ENCODE results near the gene SCD5. TPM values are rescaled to one million over a fixed set of nuclear protein-coding genes. Genes with fewer than 3 reads are reported as not detected.

SCD5 gene
- total and polyA plus RNA-seq, 9 donors, result 7.0 to 16.5 (median 13.1) TPM

DNA sequence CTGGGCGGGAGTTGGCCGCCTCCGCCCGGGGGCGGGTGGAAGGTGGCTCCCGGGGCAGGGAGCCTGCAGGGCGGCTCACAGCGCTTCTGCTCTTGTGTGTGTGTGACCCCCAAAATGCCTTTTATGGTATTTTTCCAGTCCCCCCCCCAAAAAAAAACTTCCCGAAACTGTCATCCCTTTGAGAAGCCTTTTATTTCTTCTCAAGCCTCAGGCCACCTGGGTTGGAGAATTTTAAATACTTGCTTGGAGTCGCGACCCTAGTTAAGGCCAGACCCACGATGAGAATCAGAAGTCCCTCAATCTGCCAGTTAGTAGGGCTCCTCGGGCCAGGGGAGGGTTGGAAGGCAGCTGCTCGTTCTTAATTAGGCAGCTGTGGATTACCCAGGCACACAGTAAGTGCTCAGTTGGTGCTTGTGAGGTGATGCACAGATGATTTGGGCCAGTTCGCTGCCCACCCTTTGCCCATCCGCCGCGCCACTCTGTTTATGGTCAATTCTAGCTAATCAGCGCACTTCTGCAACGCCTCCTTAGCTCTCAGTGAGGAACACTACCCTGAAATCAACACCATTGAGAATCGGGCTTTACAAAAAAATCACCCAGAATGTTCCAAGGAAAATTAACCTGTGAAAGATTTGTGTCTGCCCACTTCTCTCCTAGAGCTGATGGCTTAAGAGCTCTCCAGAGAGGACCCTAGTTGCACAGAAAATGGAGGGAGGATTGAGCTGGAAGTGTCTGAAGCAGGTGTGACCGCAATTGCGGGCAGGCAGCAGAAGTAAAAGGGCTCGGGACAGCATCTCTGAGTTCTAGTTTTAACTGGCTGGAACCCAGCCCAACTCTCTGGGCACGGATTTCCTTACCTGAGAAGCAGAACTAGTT lies 648 bp upstream of the SCD5 start:
- DNase-seq, result no peak
- Histone ChIP-seq H3K9me3 (replicated peaks; ENCODE audit: control insufficient read depth, low read depth, low read length) (no peaks in the 10 kb centered on the region), H3K36me3 (ENCODE audit: control insufficient read depth, insufficient read depth, low read length) (no peaks in the 10 kb centered on the region), H3K4me1 (ENCODE audit: control insufficient read depth, insufficient read depth, low read length) (peaks cover 20% of the 10 kb centered on the region), H3K27me3 (ENCODE audit: control insufficient read depth, insufficient read depth, low read length) (peaks cover 17% of the 10 kb centered on the region), H3K27ac (ENCODE audit: low read length) (no peak overlapping the region), H3K4me3 (ENCODE audit: low read length) (peak overlapping the region; percentile 69)
- 3% methylated on average over 19 of the region's 25 CpGs for WGBS (ENCODE audit: insufficient coverage)

DNA sequence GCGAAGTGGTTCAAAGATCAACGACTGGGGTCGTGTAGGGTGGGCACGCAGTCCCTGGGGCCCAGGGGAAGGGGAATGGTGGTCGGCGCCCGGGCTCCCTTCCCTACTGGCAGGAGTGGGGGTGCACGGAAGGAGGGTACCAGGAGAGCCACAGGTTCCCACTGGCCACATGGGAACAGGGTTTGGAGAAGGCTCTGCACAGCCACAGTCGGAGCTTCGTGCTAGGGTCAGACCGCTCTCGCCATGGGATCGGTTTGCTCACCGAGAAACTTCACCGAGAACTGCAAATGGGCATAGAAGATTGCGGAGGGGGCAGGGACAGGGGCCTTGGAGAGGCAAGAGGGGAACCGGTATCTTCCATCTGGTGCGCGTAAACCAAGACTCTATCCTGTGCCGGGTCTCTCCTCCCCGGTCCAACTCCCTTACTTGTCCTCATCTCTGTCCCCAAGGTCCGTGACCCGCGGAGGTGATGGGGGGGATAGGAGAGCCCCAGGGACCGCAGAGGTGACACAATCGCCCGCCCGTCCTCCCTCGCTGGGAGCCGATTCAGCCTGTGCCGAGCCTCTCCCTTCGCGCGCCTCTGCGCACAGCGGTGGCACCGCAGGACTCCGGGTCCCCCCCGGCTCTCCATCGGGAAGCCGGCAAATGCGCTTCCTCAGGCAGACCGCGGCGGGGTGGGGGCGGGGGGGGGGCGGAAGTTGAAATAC lies 1.0 kb downstream of the SCD5 start:
- no peak overlapping the region for H3K27ac ChIP-seq (ENCODE audit: low read length)
- WGBS (ENCODE audit: insufficient coverage), result 4% methylated on average over 37 of the region's 47 CpGs
- peak overlapping the region; percentile 69 for H3K4me3 ChIP-seq (ENCODE audit: low read length)
- peaks cover 20% of the 10 kb centered on the region for H3K4me1 ChIP-seq (ENCODE audit: control insufficient read depth, insufficient read depth, low read length)
- no peaks in the 10 kb centered on the region for H3K9me3 ChIP-seq (replicated peaks; ENCODE audit: control insufficient read depth, low read depth, low read length)
- no peaks in the 10 kb centered on the region for H3K36me3 ChIP-seq (ENCODE audit: control insufficient read depth, insufficient read depth, low read length)
- DNase-seq, result peak; percentile 47
- peaks cover 17% of the 10 kb centered on the region for H3K27me3 ChIP-seq (ENCODE audit: control insufficient read depth, insufficient read depth, low read length)

DNA sequence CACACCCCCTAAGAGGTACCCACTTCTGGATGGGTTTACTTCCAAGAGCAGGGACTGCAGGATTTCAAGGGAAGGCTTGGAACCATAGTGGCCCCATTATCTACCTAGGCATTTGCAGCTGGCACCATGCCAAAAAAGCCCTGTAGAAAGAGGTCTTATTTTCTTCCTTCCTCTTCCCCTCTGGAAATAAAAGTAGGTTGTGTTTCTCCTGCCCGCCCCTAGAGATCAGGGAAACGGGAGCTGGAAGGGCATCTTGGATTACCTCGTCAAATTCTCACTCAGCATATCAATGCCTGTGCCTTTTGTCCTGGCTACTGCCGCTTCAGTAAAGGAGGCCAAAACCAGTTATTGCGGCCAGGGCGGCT lies 1.6 kb downstream of the SCD5 start:
- 21% methylated on average over 5 of the region's 6 CpGs for WGBS (ENCODE audit: insufficient coverage)
- Histone ChIP-seq H3K27me3 (ENCODE audit: control insufficient read depth, insufficient read depth, low read length) (peaks cover 17% of the 10 kb centered on the region), H3K4me1 (ENCODE audit: control insufficient read depth, insufficient read depth, low read length) (peaks cover 20% of the 10 kb centered on the region), H3K9me3 (replicated peaks; ENCODE audit: control insufficient read depth, low read depth, low read length) (no peaks in the 10 kb centered on the region), H3K4me3 (ENCODE audit: low read length) (peak overlapping the region; percentile 69), H3K36me3 (ENCODE audit: control insufficient read depth, insufficient read depth, low read length) (no peaks in the 10 kb centered on the region), H3K27ac (ENCODE audit: low read length) (no peak overlapping the region)
- no peak for DNase-seq

DNA sequence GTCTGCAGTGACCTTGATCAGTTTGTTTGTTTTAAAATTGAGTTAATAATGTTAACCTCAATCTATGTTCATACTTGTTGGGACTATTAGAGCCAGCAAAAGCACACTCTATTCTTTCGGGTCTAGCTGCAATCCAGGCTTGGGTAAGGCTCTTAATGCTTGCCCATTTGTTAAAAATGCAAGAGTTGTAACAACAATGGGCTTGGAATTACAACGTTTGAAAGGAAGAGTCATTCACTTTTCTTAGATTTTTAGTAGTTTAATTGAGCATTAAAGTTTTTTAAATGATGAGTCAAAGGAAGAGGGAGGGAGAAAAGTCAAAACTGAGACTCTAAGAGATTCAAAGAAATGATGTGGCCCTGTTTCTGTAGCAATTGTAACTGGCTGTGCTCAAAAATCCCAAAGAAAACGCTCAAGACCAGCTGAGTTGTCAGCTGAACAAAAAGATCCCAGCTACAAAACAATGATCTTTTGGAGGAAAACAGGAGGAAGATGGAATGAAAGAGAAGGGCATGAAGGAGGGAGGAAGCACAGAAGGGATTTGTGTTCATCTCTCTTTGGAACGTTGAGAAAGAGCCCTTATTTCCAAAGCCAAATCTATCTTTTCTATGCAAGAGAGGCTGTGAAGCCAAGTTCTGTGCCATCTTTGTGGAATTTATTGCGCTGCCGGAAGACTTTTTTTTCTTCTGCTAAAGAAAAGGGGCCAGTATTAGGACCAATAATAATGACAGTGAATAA lies 5.5 kb downstream of the SCD5 start:
- Histone ChIP-seq H3K9me3 (replicated peaks; ENCODE audit: control insufficient read depth, low read depth, low read length) (no peaks in the 10 kb centered on the region), H3K27me3 (ENCODE audit: control insufficient read depth, insufficient read depth, low read length) (peaks cover 9% of the 10 kb centered on the region), H3K4me1 (ENCODE audit: control insufficient read depth, insufficient read depth, low read length) (peaks cover 14% of the 10 kb centered on the region), H3K4me3 (ENCODE audit: low read length) (no peak overlapping the region), H3K27ac (ENCODE audit: low read length) (no peak overlapping the region), H3K36me3 (ENCODE audit: control insufficient read depth, insufficient read depth, low read length) (no peaks in the 10 kb centered on the region)
- DNase-seq, result no peak
- WGBS (ENCODE audit: insufficient coverage), result 100% methylated on average over 1 of the region's 6 CpGs

DNA sequence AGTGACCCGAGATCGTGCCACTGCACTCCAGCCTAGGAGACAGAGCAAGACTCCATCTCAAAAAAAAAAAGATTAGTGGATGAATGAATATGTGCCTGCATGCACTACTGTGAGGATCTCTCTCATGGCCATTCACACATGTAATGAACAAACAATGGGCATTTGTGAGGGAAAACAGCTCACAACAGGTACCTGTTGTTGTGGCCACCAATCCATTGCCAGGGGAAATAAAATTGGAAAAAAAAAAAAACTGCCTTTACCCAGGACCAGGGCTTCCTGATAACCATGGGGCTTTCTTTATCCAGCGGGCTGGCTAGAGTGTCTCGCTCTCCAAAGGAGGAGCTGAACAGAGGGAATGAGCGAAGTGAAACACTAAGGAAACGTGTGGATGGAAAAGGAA lies 7.4 kb downstream of the SCD5 start:
- H3K4me1 ChIP-seq (ENCODE audit: control insufficient read depth, insufficient read depth, low read length), result peaks cover 3% of the 10 kb centered on the region
- H3K4me3 ChIP-seq (ENCODE audit: low read length), result no peak overlapping the region
- H3K9me3 ChIP-seq (replicated peaks; ENCODE audit: control insufficient read depth, low read depth, low read length), result no peaks in the 10 kb centered on the region
- H3K27ac ChIP-seq (ENCODE audit: low read length), result no peak overlapping the region
- 86% methylated on average over 5 of the region's 6 CpGs for WGBS (ENCODE audit: insufficient coverage)
- no peaks in the 10 kb centered on the region for H3K27me3 ChIP-seq (ENCODE audit: control insufficient read depth, insufficient read depth, low read length)
- DNase-seq, result no peak
- no peaks in the 10 kb centered on the region for H3K36me3 ChIP-seq (ENCODE audit: control insufficient read depth, insufficient read depth, low read length)

DNA sequence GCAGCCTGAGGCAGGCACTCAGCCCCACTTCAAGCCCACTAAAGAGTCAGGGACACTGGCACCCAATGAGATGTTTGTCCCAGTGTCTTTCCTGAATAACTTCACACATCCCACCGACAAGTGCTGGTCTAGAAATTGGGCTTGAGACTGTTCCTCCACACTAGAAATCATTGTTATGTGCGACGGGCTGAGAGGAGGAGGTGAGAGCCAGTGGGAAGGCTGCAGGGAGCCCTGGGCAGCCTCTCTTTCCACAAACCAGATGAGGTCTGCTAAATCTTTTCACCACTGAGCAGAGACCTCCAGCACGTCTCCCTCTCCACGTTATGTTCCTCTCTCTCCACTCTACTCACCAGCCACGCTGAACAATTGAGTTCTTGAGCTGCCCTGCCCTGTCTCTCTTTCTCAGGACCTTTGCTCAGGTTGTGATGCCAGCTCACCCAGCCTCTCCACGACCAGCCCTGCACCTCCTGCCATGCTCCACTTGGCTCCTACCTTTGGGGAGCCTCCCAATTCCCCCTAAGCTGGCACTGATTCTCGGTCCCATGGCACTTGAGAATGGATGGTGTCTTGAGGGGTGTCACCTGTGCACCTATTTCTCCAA lies 8.4 kb downstream of the SCD5 start:
- Histone ChIP-seq H3K4me3 (ENCODE audit: low read length) (no peak overlapping the region), H3K9me3 (replicated peaks; ENCODE audit: control insufficient read depth, low read depth, low read length) (no peaks in the 10 kb centered on the region), H3K27ac (ENCODE audit: low read length) (no peak overlapping the region), H3K4me1 (ENCODE audit: control insufficient read depth, insufficient read depth, low read length) (peaks cover 4% of the 10 kb centered on the region), H3K27me3 (ENCODE audit: control insufficient read depth, insufficient read depth, low read length) (no peaks in the 10 kb centered on the region), H3K36me3 (ENCODE audit: control insufficient read depth, insufficient read depth, low read length) (no peaks in the 10 kb centered on the region)
- 57% methylated on average over 4 of the region's 8 CpGs for WGBS (ENCODE audit: insufficient coverage)
- DNase-seq, result no peak

DNA sequence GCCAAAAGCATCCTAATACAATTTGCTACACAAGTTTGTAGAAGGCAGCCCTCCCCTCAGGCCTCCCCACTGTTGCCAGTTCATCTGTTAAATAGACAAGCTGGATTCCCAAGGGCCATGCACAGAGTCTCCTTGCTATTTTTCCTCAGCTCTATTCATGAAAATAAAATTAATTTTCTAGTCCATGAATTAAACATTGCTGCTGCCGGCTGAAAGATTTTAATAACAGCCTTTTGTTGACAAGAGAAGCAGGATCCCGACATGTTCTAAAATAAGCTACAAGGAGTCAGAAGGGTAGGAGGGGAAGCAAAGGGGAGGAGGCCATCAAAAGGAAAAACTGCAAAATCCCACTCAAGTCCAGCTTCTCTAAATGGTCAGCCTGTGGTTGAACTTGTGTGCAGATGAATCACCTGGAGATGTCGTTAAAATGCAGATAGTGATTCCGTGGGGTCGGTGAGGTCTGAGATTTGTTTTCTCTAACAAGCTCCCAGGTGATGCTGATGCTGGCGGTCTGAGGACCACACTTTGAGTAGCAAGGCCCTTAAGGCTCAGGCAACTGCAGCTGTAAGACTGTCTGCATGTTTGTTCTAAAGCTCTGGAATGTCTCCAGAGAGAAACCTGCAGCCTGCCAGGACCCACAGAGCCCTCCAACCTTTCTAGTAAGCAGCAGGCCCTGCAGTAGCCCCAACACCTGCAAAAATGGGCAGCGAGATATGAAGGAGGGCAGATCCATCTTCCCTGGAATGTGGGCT lies 9.4 kb downstream of the SCD5 start:
- Histone ChIP-seq H3K4me1 (ENCODE audit: control insufficient read depth, insufficient read depth, low read length) (peaks cover 10% of the 10 kb centered on the region), H3K36me3 (ENCODE audit: control insufficient read depth, insufficient read depth, low read length) (no peaks in the 10 kb centered on the region), H3K27ac (ENCODE audit: low read length) (no peak overlapping the region), H3K27me3 (ENCODE audit: control insufficient read depth, insufficient read depth, low read length) (no peaks in the 10 kb centered on the region), H3K4me3 (ENCODE audit: low read length) (no peak overlapping the region), H3K9me3 (replicated peaks; ENCODE audit: control insufficient read depth, low read depth, low read length) (no peaks in the 10 kb centered on the region)
- DNase-seq, result no peak
- 44% methylated on average over 4 of the region's 7 CpGs for WGBS (ENCODE audit: insufficient coverage)

DNA sequence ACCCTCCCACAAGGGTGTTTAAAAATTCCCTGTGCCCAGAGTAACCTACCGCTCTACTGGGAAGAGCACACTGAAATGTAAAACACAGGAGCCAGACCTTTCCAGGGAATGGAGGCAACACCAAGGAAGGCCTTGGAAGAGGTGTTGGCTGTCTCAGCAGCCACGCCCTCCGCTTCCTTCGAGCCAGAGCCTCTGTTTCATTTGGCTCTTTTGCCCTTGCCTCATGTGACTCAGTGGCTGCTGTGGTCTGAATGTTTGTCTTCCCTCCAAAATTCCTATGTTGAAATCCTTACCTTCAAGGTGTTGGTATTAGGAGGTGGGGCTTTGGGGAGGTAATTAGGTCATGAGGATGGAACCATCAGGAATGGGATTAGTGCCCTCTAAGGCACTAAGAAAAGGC lies 11.3 kb downstream of the SCD5 start:
- H3K36me3 ChIP-seq (ENCODE audit: control insufficient read depth, insufficient read depth, low read length), result no peaks in the 10 kb centered on the region
- no peak overlapping the region for H3K4me3 ChIP-seq (ENCODE audit: low read length)
- no peak for DNase-seq
- H3K27ac ChIP-seq (ENCODE audit: low read length), result no peak overlapping the region
- H3K4me1 ChIP-seq (ENCODE audit: control insufficient read depth, insufficient read depth, low read length), result peaks cover 17% of the 10 kb centered on the region
- WGBS (ENCODE audit: insufficient coverage), result 100% methylated on average over 1 of the region's 4 CpGs
- no peaks in the 10 kb centered on the region for H3K27me3 ChIP-seq (ENCODE audit: control insufficient read depth, insufficient read depth, low read length)
- no peaks in the 10 kb centered on the region for H3K9me3 ChIP-seq (replicated peaks; ENCODE audit: control insufficient read depth, low read depth, low read length)

DNA sequence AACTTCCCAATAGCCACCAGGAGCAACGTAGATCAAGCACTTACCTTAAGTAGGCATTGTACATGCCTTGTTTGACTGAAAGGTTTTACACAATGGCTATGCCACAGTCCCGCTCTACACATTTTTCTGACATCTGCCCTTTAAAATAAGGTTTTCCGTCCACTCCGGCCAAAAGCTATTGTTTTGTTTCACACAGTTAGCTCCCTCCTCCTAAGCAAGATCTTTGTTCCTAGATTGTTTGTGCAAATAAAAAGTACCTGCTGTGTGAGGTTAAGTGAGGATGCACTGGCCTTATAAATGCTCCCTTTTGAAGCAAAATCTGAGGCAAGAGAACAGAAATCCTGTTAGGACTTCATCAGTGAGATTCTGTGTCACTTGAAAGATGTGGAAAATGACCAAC lies 11.8 kb downstream of the SCD5 start:
- H3K27ac ChIP-seq (ENCODE audit: low read length), result no peak overlapping the region
- no CpG with 5 or more reads among the region's 4 CpGs for WGBS (ENCODE audit: insufficient coverage)
- no peaks in the 10 kb centered on the region for H3K36me3 ChIP-seq (ENCODE audit: control insufficient read depth, insufficient read depth, low read length)
- no peak overlapping the region for H3K4me3 ChIP-seq (ENCODE audit: low read length)
- no peaks in the 10 kb centered on the region for H3K9me3 ChIP-seq (replicated peaks; ENCODE audit: control insufficient read depth, low read depth, low read length)
- H3K4me1 ChIP-seq (ENCODE audit: control insufficient read depth, insufficient read depth, low read length), result peaks cover 18% of the 10 kb centered on the region
- no peaks in the 10 kb centered on the region for H3K27me3 ChIP-seq (ENCODE audit: control insufficient read depth, insufficient read depth, low read length)
- no peak for DNase-seq
